HG03066 (cell line): ENCODE measurements around the gene HOXA7.

Source experiments
- ATAC-seq: cut with Tn5 transposase; IDR thresholded peaks from one replicate; pipeline ENCODE4 v1.9.1; 2021; ENCODE audit warnings: low read depth; ENCODE audit not compliant: unreplicated experiment

Gene HOXA7

DNA sequence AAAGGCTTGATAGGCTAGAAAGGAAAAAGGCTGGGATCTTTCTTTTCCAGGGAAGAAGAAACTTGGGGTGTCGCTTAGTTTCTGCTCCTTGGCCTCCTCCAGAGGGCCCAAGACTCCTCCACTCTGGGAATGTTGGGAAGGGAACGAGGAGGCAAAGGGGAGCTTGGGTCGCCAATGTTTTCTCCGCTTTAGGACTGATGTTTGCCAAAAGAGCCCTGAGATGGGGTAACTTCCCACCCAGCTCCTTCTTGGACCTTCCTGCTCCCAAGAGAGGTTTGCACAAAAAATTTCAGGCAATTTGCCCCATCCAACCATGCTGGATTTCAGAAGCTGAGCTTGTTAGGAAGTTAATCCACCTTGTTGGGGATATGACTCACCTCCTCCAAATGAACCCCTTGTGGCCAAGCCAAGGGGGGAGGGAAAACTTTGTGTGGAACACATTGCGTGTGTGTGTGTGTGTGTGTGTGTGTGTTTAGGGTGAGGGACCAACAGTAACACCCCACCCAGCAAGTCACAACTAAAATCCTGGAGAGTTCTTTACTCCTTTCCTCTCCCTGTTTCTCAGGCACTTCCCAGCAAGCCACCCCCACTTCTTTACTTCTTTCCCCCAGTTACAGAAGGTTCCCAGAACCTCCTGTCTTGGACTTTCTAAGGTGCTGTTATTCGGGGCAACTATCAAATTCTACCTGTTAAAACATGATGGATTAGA is 45.3 kb downstream of the HOXA7 start:
- no peak for ATAC-seq

DNA sequence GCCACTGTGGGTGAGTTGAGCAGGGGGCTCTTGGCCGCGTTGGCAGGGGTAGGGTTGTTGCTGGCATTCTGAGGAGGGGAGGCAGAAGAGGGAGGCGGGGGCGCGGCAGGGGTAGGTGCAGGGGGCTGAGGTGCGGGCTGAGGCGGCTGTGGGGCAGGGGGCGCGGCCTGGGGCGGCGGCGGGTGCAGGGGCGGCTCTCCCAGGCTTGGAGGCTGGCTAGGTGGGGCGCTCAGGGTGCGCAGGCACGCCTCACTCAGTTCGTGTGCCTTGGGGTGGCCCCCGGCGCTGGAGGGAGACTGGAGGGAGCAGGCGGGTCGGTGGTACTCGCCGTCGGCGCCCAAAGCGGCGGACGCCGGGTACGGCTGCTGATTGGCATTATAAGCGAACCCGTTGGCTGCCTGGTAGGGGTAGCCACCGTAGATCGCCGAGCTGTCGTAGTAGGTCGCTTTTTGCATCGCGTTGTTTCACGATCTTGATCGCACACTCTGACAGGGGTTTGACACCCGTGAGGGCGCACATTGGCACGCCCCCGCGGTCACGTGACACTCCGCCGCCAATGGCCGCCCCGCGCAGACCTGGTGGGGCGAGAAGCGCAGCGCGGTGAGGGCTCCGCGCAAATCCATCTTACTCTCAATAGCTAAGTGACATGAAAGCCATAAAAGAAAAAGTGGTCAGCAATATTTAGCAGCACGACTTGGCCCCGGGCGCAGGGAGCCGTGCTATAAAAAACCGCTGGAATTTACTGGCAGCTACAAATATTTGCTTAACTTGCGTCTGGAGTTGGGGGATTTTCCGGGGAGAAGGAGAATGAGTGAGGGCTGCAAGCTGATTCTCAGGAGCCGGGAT is 46.1 kb downstream of the HOXA7 start:
- ATAC-seq = no peak

DNA sequence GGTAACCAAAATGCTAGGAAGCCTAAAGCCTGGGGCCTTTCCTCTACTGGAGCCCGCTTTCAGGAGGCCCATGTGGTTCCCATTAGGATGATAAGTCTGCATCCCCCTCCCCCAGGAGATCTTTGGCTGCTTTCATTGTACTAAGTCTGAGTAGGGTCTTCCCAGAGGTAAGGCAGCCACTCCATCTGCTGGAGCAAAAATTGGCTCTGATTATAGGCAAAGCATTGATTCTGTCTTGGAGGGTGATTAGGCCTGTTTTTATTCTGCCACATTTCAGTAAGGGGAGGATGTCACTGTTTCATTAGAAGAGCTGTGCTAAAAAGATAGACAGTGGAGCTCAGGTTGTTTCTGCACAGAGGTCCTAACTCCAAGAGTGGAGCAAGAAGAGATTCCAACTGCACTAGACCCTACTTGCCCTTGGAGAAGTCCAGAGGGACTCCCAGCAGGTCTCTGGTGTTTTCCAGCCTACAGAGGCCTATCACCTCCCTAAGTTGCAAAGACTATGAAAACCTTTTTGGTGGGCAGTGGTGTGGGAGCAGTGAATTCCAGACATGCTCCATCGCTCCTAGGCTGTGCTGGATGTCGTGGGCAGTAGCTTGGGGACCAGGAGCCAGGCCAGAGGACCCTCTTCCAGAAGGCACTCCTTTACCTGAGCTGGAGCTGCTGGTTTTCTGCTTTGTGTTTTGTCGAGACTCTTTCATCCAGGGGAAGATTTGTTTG is 46.8 kb downstream of the HOXA7 start:
- no peak for ATAC-seq

DNA sequence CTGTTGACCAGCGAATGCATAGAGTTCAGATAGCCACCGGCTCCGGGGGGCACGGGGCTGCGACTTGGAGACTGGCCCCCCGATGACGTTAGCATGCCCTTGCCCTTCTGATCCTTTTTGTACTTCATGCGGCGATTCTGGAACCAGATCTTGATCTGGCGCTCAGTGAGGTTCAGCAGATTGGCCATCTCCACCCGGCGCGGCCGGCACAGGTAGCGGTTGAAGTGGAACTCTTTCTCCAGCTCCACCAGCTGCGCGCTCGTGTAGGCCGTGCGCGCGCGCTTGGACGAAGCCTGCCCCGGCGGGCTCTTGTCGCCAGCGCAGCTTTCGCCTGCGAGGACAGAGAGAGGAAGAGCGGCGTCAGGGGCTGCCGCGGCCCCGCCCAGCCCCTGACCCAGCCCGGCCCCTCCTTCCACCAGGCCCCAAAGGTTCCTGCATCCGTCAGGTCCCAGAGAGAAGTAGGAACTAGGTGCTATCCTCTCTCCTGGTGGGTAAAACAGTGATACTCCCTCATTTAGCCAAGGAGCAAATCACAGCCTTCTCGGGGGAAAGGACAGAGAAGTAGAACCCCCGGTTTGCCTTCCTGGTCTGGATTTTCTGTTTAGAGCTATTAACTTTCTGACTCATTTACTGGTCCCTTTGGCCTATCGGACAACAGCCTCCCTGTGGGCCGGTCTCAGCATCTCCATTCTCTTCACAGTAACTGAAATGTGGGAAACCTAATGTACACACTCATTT is 47.9 kb downstream of the HOXA7 start:
- ATAC-seq = no peak

DNA sequence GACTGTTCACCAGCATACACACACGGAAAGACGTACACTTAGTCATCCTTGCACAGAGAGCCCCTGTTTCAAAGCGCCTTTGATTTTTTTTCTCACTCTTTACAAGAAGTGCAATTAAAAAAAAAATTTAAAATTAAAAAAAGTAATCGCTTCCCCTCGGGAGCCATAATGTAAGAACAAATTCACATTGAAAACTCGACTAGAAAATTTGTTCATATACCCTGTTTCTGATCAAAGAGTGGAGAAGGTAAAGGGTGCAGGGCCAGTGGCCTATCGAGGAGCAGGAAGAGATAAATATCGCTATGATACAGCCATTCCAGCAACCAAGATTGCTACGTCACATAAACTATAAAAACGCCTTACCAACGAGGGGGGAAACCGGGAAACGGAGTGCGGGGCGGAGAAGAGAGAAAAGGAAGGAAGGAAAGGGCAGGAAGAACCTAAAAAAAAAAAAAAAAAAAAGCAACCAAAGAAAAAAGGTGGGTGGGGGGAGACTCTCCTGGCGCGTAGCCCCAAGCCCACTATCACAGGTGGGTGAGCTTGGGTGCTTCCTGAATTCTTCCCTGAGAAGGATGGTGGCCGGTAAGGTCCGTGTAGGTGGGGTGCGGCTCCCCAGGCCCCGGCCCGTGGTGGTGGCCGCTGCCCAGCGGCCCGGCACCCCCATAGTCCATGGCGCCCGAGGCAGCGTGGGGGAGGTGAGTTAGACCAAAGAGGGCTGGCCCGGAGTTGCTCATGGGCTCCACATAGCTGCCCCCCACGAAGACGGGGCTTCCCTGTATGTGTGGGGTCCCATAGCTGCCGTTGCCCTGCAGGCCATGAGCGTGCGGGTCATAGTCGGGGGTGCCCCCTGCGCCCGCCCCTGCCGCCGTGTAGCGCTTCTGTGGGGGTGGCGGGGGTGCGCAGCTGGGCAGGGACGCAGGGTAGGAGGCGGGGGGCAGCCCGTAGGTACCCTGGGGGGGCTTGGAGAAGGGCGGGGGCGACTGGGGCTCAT is 48.8 kb downstream of the HOXA7 start:
- ATAC-seq = no peak

DNA sequence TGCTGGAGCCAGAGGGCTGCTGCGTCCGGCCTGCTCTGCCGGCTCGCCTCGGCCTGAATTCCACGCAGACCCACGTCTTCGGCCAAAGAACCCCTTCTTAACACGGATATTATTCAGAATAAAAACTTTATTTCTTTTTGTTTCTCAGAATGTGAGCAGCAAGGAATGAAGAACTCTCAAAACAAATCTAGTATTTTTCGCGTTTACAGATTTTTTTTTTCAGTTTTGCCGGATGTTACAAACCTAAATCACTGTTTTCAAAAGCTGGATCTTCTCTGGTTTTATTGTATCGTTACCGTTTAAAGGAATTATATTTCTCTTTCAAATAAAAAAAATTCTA is 49.6 kb downstream of the HOXA7 start:
- no peak for ATAC-seq

DNA sequence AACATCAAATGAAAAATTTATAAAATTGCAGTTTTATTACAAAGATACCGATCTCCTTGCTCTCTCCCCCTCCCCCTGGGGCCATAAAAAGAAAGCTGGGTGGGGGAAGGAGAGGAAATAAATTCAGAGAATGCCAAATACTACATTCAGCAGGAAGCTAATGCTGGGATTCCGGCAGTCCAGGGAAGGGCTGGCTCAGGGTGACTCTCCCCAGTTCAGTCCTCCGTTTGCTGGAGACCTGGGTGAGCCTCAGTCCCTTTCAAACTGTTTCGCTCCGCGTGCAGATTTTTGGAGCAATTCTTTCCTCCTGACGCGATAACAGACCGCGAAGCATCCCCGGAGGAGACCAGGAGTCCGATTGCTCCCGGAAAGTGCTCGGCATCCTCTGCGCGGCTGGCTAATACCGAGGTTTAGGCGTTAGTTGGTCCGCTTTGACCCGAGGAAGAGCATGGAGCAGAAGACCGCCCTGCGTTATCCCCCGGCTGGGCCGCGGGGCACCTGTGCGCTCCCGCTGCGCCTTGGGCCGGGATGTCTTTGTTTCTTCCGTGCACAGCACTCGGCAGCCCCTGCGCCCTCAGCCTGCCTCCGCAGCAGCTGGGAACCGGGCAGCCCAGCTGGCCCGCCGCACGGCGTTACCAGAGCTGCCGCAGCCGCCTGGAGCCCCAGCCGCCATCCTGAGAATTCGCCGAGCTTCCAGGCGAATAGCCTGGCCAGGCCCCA is 50.1 kb downstream of the HOXA7 start:
- ATAC-seq = no peak

DNA sequence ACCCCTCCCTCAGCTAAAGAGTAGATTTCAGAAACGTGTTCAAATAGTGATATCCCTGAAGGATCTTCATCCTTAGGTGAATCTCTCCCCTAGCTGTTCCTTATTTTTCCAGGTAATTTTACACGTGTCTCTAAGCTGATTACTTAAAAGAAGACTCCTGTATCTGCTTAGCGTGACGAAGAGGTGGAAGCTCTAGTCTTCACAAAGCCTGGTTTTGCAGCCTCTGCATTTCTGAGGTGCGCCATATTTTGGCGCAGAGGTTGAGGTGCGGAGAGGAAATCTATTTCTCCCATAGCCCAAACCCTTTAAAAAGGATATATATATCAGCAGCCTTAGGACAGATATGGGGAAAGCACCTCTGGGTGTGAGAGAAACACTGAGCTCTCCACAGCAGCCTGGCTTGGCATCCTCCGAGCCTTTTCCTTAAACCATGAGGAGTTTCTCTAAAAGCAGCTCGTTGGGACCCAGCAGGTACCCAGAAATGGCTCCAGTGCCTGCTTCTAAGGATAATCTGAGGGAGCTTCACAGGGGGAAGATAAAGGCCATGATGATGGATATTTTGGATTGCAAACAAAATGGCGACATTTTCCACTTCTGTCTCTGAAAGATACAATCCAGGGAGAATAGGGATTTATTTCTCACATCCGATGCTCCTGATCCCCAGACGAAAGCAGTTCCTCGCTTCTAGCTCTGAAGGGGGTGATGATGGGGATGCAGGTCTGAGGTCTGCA is 51.0 kb downstream of the HOXA7 start:
- ATAC-seq = no peak

DNA sequence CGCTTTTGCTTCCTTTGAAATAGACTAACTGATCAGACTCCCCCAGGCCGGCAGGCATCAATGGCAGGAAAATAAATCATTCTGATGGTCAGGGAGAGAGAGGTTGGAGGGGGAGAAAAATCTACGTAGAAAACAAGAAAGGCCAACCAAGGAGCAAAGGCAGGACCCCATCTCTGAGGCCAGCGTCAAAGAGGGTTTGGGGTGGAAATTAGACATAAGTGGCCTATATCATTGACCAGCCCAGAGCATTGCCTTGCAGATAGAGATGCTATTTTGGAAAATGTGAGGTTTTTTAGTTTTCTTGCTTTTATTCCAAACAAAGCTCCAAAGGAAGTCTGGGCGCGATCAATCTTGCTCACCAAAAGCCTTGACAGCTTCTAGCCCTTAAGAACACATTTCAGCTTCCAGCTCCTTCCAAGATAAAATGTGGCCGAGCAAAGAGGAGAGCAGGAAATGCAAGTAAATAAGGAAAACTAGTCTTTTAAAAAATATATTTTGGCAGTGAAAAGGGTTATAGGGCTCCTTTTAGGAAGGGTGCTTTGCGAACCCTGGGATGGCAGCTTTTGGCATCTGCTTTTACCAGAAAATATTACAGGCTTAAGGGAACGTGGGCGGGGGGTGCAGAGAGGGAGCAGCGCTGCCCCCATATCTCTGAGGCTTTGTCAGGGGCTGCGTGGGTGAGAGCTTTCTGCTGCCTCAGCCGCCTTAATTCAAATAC is 52.0 kb downstream of the HOXA7 start:
- ATAC-seq = no peak
